Erythroblast (primary cell): Measurements from ENCODE around the gene OR2B3.

Experiments used
- GATA1 ChIP-seq: IDR thresholded peaks from 2 replicates; pipeline ENCODE4 v1.6.1; 2011; ENCODE audit warnings: low read depth, mild to moderate bottlenecking, control low read depth, low read length, moderate library complexity
- POLR2A ChIP-seq: IDR thresholded peaks from 2 replicates; pipeline ENCODE4 v1.6.1; 2011; ENCODE audit warnings: mild to moderate bottlenecking, low read length

DNA sequence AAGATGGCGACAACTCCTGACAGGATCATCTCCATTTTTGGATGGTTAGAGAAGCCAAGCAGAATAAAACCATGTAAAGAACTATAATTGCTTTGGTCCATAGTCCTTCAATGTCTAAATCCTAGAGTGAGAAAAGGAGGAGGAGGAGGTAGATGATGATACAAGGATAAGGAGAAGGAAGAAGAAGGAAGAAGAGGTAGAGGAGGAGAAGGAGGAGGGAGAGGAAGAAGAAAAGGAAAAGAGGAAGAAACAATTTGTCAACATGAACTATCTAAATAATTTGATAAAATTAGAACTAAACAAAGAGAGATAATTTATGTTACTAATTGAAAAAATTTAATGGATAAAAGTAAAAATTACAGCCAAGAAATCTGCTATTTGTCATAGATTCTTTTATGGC is 42.0 kb downstream of the OR2B3 start, which contains the start of gene OR2W1:
- TF ChIP-seq POLR2A (no peak), GATA1 (no peak)
